Brain microvascular endothelial cell (primary cell): ENCODE results near the gene LRTM2.

Experiments used
- DNase-seq: peaks from one replicate; pipeline ENCODE4 v3.0.0-alpha.2; 2020
- H3K27ac ChIP-seq: fragments of 250-450 bp; sonication (Bioruptor Pico); 2 replicates; pipeline ENCODE4 v1.5.1; 2020; ENCODE audit warnings: mild to moderate bottlenecking, moderate library complexity
- H3K27me3 ChIP-seq: fragments of 250-450 bp; sonication (Bioruptor Pico); replicated peaks from 2 replicates; pipeline ENCODE4 v1.5.1; 2020; ENCODE audit warnings: mild to moderate bottlenecking
- H3K36me3 ChIP-seq: fragments of 250-450 bp; sonication (Bioruptor Pico); replicated peaks from 2 replicates; pipeline ENCODE4 v1.5.1; 2020; ENCODE audit warnings: mild to moderate bottlenecking
- H3K4me3 ChIP-seq: 2 replicates; pipeline ENCODE4 v1.5.1; 2011; ENCODE audit warnings: low read depth, mild to moderate bottlenecking, control low read depth, low read length, moderate library complexity
- in situ Hi-C: cut with HindIII; loops from 2 replicates; pipeline ENCODE4 v1.10.0; 2017; ENCODE audit warnings: low sequenced_read_pairs, low pct_ligation_motif_present
- TF ChIP-seq, protein P1 (sequence below): IDR thresholded peaks from 2 replicates; pipeline ENCODE4 v1.5.1; 2011; ENCODE audit warnings: low read depth, mild to moderate bottlenecking, moderate library complexity, low read length, control low read depth, inconsistent platforms; ENCODE audit errors: missing control alignments

LRTM2 gene

DNA sequence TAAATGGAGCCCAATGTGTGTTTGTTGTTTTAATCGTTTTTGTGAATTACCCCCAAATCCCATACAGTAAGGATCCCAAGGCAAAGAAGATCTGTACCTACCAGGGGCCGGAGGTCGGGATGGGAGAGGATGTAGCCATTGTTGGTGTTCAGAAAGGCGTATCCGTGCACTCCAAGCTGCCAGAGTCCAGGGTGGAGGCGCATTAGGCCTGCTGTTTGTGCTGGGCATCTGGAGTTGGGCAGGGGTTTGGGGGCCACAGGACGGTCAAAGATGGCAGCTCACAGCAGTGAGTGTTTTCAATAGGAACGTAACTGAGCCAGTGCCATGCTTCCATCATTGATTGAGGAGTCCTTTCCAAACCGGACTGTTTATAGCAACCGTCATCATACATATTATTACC is 57.8 kb downstream of the LRTM2 start:
- Histone ChIP-seq H3K27ac (no peak overlapping the region), H3K27me3 (no peaks in the 10 kb centered on the region), H3K36me3 (no peaks in the 10 kb centered on the region), H3K4me3 (no peak overlapping the region)
- in situ Hi-C loops, result no loop called here
- no peak for DNase-seq
- TF ChIP-seq, protein P1, sequence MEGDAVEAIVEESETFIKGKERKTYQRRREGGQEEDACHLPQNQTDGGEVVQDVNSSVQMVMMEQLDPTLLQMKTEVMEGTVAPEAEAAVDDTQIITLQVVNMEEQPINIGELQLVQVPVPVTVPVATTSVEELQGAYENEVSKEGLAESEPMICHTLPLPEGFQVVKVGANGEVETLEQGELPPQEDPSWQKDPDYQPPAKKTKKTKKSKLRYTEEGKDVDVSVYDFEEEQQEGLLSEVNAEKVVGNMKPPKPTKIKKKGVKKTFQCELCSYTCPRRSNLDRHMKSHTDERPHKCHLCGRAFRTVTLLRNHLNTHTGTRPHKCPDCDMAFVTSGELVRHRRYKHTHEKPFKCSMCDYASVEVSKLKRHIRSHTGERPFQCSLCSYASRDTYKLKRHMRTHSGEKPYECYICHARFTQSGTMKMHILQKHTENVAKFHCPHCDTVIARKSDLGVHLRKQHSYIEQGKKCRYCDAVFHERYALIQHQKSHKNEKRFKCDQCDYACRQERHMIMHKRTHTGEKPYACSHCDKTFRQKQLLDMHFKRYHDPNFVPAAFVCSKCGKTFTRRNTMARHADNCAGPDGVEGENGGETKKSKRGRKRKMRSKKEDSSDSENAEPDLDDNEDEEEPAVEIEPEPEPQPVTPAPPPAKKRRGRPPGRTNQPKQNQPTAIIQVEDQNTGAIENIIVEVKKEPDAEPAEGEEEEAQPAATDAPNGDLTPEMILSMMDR, result no peak

DNA sequence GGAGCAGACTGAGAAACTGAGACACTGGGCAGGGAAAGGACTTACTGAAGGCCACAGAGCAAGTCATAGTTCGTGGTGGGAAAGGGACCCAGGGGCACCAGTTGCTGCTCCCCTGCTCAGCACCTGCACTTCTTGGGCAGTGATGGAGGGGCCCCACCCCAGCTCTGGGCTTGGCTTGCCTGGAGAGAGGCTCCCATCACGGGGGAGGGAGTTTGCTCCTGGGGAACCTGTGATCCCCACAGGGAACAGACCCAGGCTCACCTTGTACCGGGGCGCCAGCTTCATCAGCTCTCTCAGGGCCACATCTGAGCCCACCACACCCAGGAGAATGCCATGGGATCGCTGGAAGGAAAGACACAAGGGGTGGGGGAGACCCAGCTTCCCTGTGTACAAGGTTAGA is 58.3 kb downstream of the LRTM2 start:
- no peak overlapping the region for H3K27ac ChIP-seq
- no peaks in the 10 kb centered on the region for H3K27me3 ChIP-seq
- DNase-seq, result no peak
- TF ChIP-seq, protein P1, result no peak
- no peaks in the 10 kb centered on the region for H3K36me3 ChIP-seq
- in situ Hi-C loops, result no loop called here
- no peak overlapping the region for H3K4me3 ChIP-seq

DNA sequence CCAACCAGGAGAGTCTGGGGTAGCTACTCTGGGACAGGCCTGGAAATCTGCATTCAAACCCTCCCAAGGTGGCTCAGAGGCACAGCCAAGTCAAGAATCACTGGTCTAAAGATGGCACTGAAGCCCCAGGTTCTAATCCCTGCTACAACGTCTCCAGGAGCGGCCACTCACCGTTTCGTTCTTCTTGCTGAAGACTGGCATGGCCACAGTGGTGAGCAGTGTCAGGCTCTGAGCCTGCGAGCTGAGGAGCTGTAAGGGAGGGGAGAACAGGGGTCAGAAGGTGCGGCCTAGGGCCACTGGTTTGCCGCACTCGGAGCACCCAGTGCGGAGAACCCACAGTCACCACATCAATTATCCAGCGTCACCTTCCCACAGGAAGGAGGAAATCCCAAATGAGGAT is 59.3 kb downstream of the LRTM2 start:
- Histone ChIP-seq H3K27ac (no peak overlapping the region), H3K27me3 (no peaks in the 10 kb centered on the region), H3K36me3 (no peaks in the 10 kb centered on the region), H3K4me3 (no peak overlapping the region)
- TF ChIP-seq, protein P1, result no peak
- no peak for DNase-seq
- in situ Hi-C loops, result no loop called here

DNA sequence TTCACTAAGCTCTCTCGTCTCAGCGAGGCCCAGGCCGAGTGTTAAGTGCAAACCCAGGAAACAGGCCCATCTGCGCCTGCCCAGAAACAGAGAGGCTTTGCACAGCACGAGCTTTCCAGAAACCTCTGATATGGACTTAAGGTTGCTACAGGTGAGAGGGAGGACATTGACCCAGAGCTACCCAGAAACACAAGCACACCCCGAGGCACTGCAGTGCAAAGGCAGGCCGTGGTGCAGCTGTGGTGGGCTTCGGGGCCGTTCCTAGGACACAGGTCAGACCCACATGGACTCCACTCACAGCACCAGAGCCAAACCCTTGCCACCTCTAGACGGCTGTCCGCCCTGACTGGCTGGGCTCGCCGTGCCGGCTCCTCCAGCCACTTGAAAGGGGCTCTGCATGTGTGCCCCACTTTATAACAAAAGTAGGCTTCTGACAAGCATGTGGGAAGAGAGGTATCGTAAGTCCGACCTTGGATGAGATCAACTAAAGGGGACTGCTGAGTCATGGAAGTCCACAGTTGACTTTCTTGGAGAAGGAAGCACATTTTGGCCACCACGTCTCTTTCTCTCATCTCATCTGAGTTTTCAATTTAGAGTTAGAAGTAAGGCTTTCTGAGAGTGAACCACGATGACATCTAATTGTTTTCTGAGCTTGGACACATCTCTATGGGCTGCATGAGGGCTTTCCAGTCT is 59.9 kb downstream of the LRTM2 start:
- Histone ChIP-seq H3K27ac (no peak overlapping the region), H3K27me3 (no peaks in the 10 kb centered on the region), H3K4me3 (no peak overlapping the region), H3K36me3 (no peaks in the 10 kb centered on the region)
- no peak for DNase-seq
- TF ChIP-seq, protein P1, result no peak
- in situ Hi-C loops, result no loop called here

DNA sequence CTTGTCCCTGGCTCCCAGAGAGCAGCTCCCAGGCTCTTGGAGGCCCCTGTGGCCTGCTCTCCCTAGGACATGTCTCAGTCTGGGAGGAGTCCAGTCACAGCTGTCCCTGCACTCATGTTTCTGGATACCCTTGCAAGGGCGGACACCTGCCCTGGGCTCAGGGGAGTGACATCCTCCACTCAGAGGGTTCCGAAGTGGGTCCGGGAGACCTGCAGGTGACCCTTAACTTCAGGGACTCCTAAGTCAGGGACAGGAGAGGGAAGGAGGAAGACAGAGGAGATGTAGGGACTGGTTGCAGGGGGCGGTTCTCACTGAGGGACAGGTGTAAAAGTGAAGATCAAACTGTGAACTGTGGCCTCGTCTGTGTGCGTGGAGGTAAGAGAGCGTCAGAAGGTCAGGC is 60.5 kb downstream of the LRTM2 start:
- H3K4me3 ChIP-seq, result no peak overlapping the region
- in situ Hi-C loops, result no loop called here

More for the DNA sequence above, 60.5 kb downstream of the LRTM2 start:
- Histone ChIP-seq H3K27me3 (no peaks in the 10 kb centered on the region), H3K36me3 (no peaks in the 10 kb centered on the region), H3K27ac (no peak overlapping the region)
- no peak for DNase-seq
- TF ChIP-seq, protein P1, result no peak
